Colonic mucosa (tissue), 4 donors: ENCODE data around the gene TRAK2. TPM values are rescaled to one million over a fixed set of nuclear protein-coding genes. Genes with fewer than 3 reads are reported as not detected.

Experiments used
- DNase-seq: peaks from one replicate; pipeline ENCODE4 v3.0.0-alpha.2; 2020
- H3K27ac ChIP-seq: fragments of 200-600 bp; one replicate; pipeline ENCODE4 v1.8.0; 2021
- H3K27me3 ChIP-seq: fragments of 200-600 bp; one replicate; pipeline ENCODE4 v1.8.0; 2021
- H3K36me3 ChIP-seq: fragments of 200-600 bp; one replicate; pipeline ENCODE4 v1.8.0; 2021
- H3K4me1 ChIP-seq: fragments of 200-600 bp; one replicate; pipeline ENCODE4 v1.8.0; 2021; ENCODE audit warnings: mild to moderate bottlenecking
- H3K4me3 ChIP-seq: fragments of 200-600 bp; one replicate; pipeline ENCODE4 v1.8.0; 2021
- H3K9ac ChIP-seq, 2 donors: one replicate each; pipeline ENCODE4 v1.7.0; 2013; ENCODE audit warnings: control low read depth in 2 of 2, low read depth in 2 of 2, low read length in 2 of 2
- H3K9me3 ChIP-seq: fragments of 200-600 bp; one replicate; pipeline ENCODE4 v1.8.0; 2021
- CTCF ChIP-seq: fragments of 200-600 bp; IDR thresholded peaks from one replicate; pipeline ENCODE4 v1.8.0; 2022; ENCODE audit warnings: antibody characterized with exemption, mild to moderate bottlenecking
- intact Hi-C: fragments of 100-400 bp; cut with DNase I; formaldehyde crosslinking; loops from one replicate; pipeline ENCODE4 v1.14.1; 2022
- total RNA-seq, 2 donors: library from RNA; stranded (reverse); fragmentation: NEBNext Ultra II Directional in 1 of 2; extraction: Animal tissue kit (Norgen Biotek cat#: 25700) in 1 of 2; gene quantifications; one replicate each; pipeline ENCODE4 v1.2.1, GENCODE V29; 2021
- donor health status: healthy.
- donor health status: DM: no; HTN: no; CAD: no.
- donor health status: DM: no; HTN: no; CAD: no.

The TRAK2 gene
- total RNA-seq, 2 donors from 2014 or later = 40.0 to 50.3 TPM

GRCh38 chr2:201483342-201483741 lies 32.1 kb upstream of the TRAK2 start:
- no peak for TF ChIP-seq CTCF
- no peak for DNase-seq

GRCh38 chr2:201482543-201482942 lies 31.3 kb upstream of the TRAK2 start:
- Histone ChIP-seq H3K4me3 (no peak overlapping the region), H3K36me3 (no peaks in the 10 kb centered on the region), H3K4me1 (no peaks in the 10 kb centered on the region), H3K27ac (no peak overlapping the region), H3K27me3 (no peaks in the 10 kb centered on the region), H3K9ac (no peak overlapping the region), H3K9me3 (no peaks in the 10 kb centered on the region)
- no peak for DNase-seq
- intact Hi-C loops = no loop called here
- no peak for TF ChIP-seq CTCF

More at GRCh38 chr2:201483342-201483741, 32.1 kb upstream of the TRAK2 start:
- Histone ChIP-seq H3K4me3 (no peak overlapping the region), H3K36me3 (no peaks in the 10 kb centered on the region), H3K9ac (no peak overlapping the region), H3K27ac (no peak overlapping the region), H3K27me3 (no peaks in the 10 kb centered on the region), H3K9me3 (no peaks in the 10 kb centered on the region), H3K4me1 (no peaks in the 10 kb centered on the region)
- intact Hi-C loops = no loop called here

- H3K9me3 ChIP-seq = no peaks in the 10 kb centered on the region
Measured at GRCh38 chr2:201472411-201472810, 21.2 kb upstream of the TRAK2 start.

GRCh38 chr2:201471732-201472393 lies 20.6 kb upstream of the TRAK2 start:
- no peaks in the 10 kb centered on the region for H3K9me3 ChIP-seq
- intact Hi-C loops = no loop called here
- H3K27me3 ChIP-seq = no peaks in the 10 kb centered on the region
- H3K4me1 ChIP-seq = no peaks in the 10 kb centered on the region
- no peak overlapping the region for H3K27ac ChIP-seq
- DNase-seq = no peak
- no peak for TF ChIP-seq CTCF
- H3K9ac ChIP-seq = no peak overlapping the region
- no peaks in the 10 kb centered on the region for H3K36me3 ChIP-seq
- H3K4me3 ChIP-seq = no peak overlapping the region

More at GRCh38 chr2:201472411-201472810, 21.2 kb upstream of the TRAK2 start:
- intact Hi-C loops = no loop called here
- Histone ChIP-seq H3K9ac (no peak overlapping the region), H3K36me3 (no peaks in the 10 kb centered on the region), H3K4me1 (no peaks in the 10 kb centered on the region), H3K4me3 (no peak overlapping the region), H3K27me3 (no peaks in the 10 kb centered on the region), H3K27ac (no peak overlapping the region)
- DNase-seq = no peak
- no peak for TF ChIP-seq CTCF

GRCh38 chr2:201470821-201471731 lies 19.8 kb upstream of the TRAK2 start:
- TF ChIP-seq CTCF = no peak

More at GRCh38 chr2:201470821-201471731, 19.8 kb upstream of the TRAK2 start:
- DNase-seq = no peak
- Histone ChIP-seq H3K27ac (no peak overlapping the region), H3K27me3 (no peaks in the 10 kb centered on the region), H3K9me3 (no peaks in the 10 kb centered on the region), H3K9ac (no peak overlapping the region), H3K4me3 (no peak overlapping the region), H3K36me3 (no peaks in the 10 kb centered on the region), H3K4me1 (peaks cover under 1% of the 10 kb centered on the region)
- intact Hi-C loops = no loop called here
